HepG2 (cell line): ENCODE results near the gene CHN2. TPM values are rescaled to one million over a fixed set of nuclear protein-coding genes. Genes with fewer than 3 reads are reported as not detected.
A peak's percentile ranks its signal among the peaks of the same experiment; 100 is the strongest.

Source experiments
- DNMT1 ChIP-seq: sonication (generic); formaldehyde crosslinking; IDR thresholded peaks from 2 replicates; pipeline ENCODE4 v1.5.1; 2020; ENCODE audit warnings: mild to moderate bottlenecking, missing genetic modification reagents
- HNF4G ChIP-seq, 2 experiments: sonication (generic) in 1 of 2; formaldehyde crosslinking in 1 of 2; IDR thresholded peaks; 2 replicates each; pipeline versions ENCODE4 v1.4.0 to v1.6.1; 2011 to 2020; ENCODE audit warnings: borderline replicate concordance in 2 of 2, low read depth in 2 of 2, mild to moderate bottlenecking in 2 of 2, low read length in 1 of 2, missing genetic modification reagents in 1 of 2, moderate library complexity in 1 of 2
- polyA plus RNA-seq, 8 experiments: library from polyadenylated mRNA; depleted of rRNA in 3 of 8; stranded (reverse) in 7 of 8; unstranded in 1 of 8; fragments of >200 nt; fragmentation: Illumina TruSeq in 4 of 8; extraction: Trizol in 4 of 8; gene quantifications; 2 replicates each; pipeline versions ENCODE4 v1.2.1 to v1.2.3, GENCODE V29; 2011 to 2016; ENCODE audit warnings: low read depth in 4 of 8, missing spikeins in 1 of 8, mixed read lengths in 1 of 8; ENCODE audit not compliant: insufficient read depth in 1 of 8
- total RNA-seq, 5 experiments: library from RNA; depleted of rRNA; stranded (reverse); fragments of >200 nt; fragmentation: Illumina TruSeq; extraction: Trizol; gene quantifications; 2 replicates each; pipeline ENCODE4 v1.2.3, GENCODE V29; 2016; ENCODE audit warnings: low read depth in 1 of 5
- TF ChIP-seq, protein P1 (sequence below): sonication (generic); formaldehyde crosslinking; conservative IDR thresholded peaks from 2 replicates; pipeline ENCODE4 v1.4.0; 2020; ENCODE audit warnings: missing genetic modification reagents
- TF ChIP-seq, protein P2 (sequence below): sonication (generic); formaldehyde crosslinking; IDR thresholded peaks from 2 replicates; pipeline ENCODE4 v1.4.0; 2020; ENCODE audit warnings: mild to moderate bottlenecking, missing genetic modification reagents
- TF ChIP-seq, protein P3 (sequence below), 2 experiments: IDR thresholded peaks; 2 replicates each; pipeline ENCODE4 v1.6.1; 2011 to 2012; ENCODE audit warnings: low read length in 2 of 2, borderline replicate concordance in 1 of 2, low read depth in 1 of 2, mild to moderate bottlenecking in 1 of 2, moderate library complexity in 1 of 2
- TF ChIP-seq, protein P4 (sequence below): sonication (generic); formaldehyde crosslinking; IDR thresholded peaks from 2 replicates; pipeline ENCODE4 v1.4.0; 2020; ENCODE audit warnings: mild to moderate bottlenecking, missing genetic modification reagents

Gene CHN2
- total and polyA plus RNA-seq, 2 of the 13 experiments (the other 11 are each of a cell fraction or from before 2014, with no cell fraction given), result 23.5 to 30.5 TPM

DNA sequence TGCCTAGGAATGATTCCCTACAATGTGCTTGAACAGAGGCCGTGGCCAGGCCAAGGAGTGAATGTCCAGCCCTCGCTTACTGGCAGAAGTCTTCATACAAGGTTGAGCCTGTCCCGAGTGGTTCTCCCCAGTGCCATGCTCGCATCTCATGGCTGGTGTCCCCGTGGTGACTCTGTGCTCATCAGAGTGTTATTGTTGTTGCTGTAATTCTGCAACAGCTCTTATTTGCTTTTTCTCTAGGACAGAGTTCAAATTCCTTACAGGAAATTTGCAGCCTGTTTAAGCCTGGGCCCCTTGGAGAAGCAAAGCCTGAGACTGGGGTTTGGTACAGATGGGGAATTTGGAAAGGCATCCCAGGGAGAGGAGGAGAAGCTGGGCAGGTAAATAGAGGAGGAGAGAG lies 211.3 kb downstream of the CHN2 start (continued):
- TF ChIP-seq, protein P1, sequence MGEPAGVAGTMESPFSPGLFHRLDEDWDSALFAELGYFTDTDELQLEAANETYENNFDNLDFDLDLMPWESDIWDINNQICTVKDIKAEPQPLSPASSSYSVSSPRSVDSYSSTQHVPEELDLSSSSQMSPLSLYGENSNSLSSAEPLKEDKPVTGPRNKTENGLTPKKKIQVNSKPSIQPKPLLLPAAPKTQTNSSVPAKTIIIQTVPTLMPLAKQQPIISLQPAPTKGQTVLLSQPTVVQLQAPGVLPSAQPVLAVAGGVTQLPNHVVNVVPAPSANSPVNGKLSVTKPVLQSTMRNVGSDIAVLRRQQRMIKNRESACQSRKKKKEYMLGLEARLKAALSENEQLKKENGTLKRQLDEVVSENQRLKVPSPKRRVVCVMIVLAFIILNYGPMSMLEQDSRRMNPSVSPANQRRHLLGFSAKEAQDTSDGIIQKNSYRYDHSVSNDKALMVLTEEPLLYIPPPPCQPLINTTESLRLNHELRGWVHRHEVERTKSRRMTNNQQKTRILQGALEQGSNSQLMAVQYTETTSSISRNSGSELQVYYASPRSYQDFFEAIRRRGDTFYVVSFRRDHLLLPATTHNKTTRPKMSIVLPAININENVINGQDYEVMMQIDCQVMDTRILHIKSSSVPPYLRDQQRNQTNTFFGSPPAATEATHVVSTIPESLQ (CRISPR knock-in tag), result no peak
- TF ChIP-seq, protein P2, sequence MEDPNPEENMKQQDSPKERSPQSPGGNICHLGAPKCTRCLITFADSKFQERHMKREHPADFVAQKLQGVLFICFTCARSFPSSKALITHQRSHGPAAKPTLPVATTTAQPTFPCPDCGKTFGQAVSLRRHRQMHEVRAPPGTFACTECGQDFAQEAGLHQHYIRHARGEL (CRISPR knock-in tag), result no peak
- TF ChIP-seq, protein P3, sequence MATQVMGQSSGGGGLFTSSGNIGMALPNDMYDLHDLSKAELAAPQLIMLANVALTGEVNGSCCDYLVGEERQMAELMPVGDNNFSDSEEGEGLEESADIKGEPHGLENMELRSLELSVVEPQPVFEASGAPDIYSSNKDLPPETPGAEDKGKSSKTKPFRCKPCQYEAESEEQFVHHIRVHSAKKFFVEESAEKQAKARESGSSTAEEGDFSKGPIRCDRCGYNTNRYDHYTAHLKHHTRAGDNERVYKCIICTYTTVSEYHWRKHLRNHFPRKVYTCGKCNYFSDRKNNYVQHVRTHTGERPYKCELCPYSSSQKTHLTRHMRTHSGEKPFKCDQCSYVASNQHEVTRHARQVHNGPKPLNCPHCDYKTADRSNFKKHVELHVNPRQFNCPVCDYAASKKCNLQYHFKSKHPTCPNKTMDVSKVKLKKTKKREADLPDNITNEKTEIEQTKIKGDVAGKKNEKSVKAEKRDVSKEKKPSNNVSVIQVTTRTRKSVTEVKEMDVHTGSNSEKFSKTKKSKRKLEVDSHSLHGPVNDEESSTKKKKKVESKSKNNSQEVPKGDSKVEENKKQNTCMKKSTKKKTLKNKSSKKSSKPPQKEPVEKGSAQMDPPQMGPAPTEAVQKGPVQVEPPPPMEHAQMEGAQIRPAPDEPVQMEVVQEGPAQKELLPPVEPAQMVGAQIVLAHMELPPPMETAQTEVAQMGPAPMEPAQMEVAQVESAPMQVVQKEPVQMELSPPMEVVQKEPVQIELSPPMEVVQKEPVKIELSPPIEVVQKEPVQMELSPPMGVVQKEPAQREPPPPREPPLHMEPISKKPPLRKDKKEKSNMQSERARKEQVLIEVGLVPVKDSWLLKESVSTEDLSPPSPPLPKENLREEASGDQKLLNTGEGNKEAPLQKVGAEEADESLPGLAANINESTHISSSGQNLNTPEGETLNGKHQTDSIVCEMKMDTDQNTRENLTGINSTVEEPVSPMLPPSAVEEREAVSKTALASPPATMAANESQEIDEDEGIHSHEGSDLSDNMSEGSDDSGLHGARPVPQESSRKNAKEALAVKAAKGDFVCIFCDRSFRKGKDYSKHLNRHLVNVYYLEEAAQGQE (IDR thresholded peaks at IDR 0.05; ENCODE audit: borderline replicate concordance in 1 of 2, low read depth in 1 of 2, low read length in 2 of 2), result no peak
- no peak for TF ChIP-seq DNMT1 (CRISPR knock-in tag)
- peak; percentile 69; the same call in 1 of the 2 replicates for TF ChIP-seq HNF4G (IDR thresholded peaks at IDR 0.05; ENCODE audit: borderline replicate concordance, low read depth, low read length)
- TF ChIP-seq HNF4G (CRISPR knock-in tag; IDR thresholded peaks at IDR 0.05; ENCODE audit: borderline replicate concordance, low read depth), result no peak
- TF ChIP-seq, protein P4, sequence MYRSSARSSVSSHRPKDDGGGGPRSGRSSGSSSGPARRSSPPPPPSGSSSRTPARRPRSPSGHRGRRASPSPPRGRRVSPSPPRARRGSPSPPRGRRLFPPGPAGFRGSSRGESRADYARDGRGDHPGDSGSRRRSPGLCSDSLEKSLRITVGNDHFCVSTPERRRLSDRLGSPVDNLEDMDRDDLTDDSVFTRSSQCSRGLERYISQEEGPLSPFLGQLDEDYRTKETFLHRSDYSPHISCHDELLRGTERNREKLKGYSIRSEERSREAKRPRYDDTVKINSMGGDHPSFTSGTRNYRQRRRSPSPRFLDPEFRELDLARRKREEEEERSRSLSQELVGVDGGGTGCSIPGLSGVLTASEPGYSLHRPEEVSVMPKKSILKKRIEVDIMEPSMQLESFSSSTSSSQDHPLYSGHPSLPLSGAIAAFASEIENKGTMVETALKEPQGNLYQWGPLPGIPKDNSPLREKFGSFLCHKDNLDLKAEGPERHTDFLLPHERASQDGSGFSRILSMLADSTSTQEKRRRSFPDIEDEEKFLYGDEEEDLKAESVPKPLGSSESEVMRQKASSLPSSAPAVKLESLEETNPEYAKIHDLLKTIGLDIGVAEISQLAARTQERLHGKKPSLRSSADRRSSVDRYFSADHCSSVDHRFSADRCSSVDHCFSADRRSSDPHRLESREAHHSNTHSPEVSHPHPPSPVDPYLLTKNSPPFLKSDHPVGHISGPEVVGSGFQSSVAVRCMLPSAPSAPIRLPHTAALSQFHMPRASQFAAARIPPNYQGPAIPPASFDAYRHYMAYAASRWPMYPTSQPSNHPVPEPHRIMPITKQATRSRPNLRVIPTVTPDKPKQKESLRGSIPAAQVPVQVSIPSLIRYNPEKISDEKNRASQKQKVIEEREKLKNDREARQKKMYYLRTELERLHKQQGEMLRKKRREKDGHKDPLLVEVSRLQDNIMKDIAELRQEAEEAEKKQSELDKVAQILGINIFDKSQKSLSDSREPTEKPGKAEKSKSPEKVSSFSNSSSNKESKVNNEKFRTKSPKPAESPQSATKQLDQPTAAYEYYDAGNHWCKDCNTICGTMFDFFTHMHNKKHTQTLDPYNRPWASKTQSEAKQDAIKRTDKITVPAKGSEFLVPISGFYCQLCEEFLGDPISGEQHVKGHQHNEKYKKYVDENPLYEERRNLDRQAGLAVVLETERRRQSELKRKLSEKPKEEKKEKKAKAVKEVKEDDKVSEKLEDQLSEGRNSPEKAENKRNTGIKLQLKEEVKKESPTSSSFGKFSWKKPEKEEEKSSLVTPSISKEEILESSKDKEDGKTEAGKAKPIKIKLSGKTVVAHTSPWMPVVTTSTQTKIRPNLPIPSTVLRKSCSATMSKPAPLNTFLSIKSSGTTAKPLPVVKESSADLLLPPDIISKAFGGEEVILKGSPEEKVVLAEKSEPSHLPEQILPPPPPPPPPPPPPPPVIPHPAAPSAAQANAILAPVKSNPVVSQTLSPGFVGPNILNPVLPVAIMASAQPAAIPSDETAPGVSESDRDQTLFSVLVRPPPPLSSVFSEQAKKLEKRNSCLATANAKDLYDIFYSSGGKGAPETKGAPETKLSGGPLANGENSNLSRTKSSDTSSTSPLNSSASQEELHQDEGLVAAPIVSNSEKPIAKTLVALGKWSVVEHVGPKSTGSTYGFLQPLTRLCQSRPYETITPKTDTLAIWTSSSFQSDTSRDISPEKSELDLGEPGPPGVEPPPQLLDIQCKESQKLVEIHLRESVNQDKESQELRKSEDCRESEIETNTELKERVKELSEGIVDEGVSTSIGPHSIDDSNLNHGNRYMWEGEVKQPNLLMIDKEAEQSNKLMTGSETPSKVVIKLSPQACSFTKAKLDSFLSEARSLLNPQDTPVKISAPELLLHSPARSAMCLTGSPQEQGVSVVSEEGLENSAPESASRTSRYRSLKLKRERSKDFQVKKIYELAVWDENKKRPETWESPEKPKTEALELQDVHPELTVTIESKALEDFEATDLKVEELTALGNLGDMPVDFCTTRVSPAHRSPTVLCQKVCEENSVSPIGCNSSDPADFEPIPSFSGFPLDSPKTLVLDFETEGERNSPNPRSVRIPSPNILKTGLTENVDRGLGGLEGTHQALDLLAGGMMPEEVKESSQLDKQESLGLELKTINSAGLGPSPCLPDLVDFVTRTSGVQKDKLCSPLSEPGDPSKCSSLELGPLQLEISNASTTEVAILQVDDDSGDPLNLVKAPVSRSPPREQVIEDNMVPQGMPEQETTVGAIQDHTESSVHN (CRISPR knock-in tag), result no peak
